ENCODE measurements around the gene ELMOD3. TPM values are rescaled to one million over a fixed set of nuclear protein-coding genes. Genes with fewer than 3 reads are reported as not detected.
"Not testable (repeated sequence)": the region's sequence is repeated elsewhere in the genome, so short reads cannot be mapped to it uniquely, and the experiment has no call there.

The ELMOD3 gene
- total RNA-seq, 1 donor from 2014 or later, result 19.6 TPM

DNA sequence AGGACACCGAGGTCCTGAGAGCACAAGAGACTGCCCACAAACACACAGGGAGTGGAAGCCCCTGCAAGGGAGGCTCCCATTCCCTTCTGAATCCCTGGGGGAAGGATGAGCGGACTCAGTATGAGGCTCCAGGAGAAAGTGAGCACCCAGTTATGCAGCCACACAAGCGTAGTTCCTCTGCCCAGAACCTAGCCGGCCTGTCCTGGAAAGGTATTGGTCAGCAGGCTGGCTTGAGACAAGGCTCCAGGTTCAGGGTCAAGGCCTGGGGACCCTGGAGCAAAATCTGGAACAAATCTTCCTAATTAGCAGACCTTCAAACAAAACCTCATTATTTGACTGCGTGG, 56.8 kb downstream of the ELMOD3 start:
- Histone ChIP-seq H3K4me1 (peaks cover 57% of the 10 kb centered on the region), H3K9me3 (no peaks in the 10 kb centered on the region), H3K27me3 (ENCODE audit: low read depth) (no peaks in the 10 kb centered on the region), H3K27ac (no peak overlapping the region), H3K4me3 (no peak overlapping the region), H3K36me3 (no peaks in the 10 kb centered on the region)
- no peak for ATAC-seq
- TF ChIP-seq, protein P1, sequence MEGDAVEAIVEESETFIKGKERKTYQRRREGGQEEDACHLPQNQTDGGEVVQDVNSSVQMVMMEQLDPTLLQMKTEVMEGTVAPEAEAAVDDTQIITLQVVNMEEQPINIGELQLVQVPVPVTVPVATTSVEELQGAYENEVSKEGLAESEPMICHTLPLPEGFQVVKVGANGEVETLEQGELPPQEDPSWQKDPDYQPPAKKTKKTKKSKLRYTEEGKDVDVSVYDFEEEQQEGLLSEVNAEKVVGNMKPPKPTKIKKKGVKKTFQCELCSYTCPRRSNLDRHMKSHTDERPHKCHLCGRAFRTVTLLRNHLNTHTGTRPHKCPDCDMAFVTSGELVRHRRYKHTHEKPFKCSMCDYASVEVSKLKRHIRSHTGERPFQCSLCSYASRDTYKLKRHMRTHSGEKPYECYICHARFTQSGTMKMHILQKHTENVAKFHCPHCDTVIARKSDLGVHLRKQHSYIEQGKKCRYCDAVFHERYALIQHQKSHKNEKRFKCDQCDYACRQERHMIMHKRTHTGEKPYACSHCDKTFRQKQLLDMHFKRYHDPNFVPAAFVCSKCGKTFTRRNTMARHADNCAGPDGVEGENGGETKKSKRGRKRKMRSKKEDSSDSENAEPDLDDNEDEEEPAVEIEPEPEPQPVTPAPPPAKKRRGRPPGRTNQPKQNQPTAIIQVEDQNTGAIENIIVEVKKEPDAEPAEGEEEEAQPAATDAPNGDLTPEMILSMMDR (IDR thresholded peaks at IDR 0.05), result no peak
- intact Hi-C loops (cut with DNase I), result no loop called here
- DNase-seq, result no peak

DNA sequence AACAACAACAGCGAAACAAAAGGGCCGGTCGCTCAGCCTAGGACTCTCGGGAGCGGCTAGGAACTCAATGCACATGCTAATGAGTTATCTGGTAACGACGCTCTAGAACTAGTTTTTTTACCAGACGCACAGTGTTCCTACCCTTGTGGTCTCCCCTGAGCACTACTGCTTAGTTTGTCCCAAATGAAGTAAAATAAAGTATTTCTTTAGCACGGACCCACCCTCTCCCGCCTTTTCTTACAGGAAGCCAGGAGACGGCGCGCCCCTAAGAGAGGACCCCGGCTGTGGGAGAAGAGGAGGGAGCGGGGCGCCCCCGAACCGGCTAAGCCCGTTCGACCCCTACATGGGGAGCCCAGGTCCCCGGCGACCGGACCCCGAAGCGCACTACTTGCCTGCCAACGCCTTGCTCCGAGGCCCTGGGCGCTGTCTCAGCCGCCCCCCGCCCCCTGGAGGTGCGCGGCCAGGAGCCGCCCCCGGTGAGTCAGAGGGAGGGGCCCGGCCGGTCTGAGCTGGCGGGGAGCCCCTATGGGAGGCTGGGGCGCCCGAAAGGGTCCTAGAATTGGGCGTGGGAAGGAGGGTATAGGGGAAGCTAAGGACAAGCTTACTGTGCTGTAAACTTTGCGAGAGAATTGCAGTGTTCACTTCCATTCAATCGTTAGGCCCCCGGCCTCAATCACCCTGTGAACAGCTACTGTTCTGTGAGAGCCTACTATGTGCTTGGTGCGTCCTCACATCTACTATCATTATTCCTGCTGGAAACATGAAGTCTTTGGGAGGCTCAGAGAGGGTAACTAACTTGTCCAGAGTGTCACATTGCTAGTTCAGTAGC, 59.2 kb downstream of the ELMOD3 start:
- H3K4me1 ChIP-seq, result peaks cover 54% of the 10 kb centered on the region
- ATAC-seq (peak; percentile 60 to 82), DNase-seq (no peak)
- no peaks in the 10 kb centered on the region for H3K9me3 ChIP-seq
- peak overlapping the region; percentile 75 for H3K27ac ChIP-seq
- intact Hi-C loops (cut with DNase I), result no loop called here
- H3K4me3 ChIP-seq, result peak overlapping the region; percentile 62
- no peaks in the 10 kb centered on the region for H3K36me3 ChIP-seq
- no peaks in the 10 kb centered on the region for H3K27me3 ChIP-seq (ENCODE audit: low read depth)
- TF ChIP-seq, protein P1 (IDR thresholded peaks at IDR 0.05), result no peak

DNA sequence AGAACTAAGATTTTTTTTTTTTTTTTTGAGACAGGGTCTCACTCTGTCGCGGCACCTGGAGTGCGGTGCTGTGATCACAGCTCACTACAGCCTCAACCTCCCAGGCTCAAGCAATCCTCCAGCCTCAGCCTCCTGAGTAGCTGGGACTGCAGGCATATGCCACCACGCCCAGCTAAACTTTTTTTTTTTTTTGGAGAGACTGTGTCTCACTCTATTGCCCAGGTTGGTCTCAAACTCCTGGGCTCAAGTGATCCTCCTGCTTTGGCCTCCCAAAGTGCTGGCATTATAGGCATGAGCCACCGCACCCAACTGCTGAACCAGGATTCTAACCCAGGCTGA, 59.8 kb downstream of the ELMOD3 start:
- H3K27me3 ChIP-seq (ENCODE audit: low read depth); H3K36me3 ChIP-seq; ATAC-seq; H3K9me3 ChIP-seq; intact Hi-C loops (cut with DNase I); DNase-seq: not testable (repeated sequence)
- Histone ChIP-seq H3K27ac (peak overlapping the region; percentile 75), H3K4me1 (peaks cover 53% of the 10 kb centered on the region), H3K4me3 (peak overlapping the region; percentile 62)

DNA sequence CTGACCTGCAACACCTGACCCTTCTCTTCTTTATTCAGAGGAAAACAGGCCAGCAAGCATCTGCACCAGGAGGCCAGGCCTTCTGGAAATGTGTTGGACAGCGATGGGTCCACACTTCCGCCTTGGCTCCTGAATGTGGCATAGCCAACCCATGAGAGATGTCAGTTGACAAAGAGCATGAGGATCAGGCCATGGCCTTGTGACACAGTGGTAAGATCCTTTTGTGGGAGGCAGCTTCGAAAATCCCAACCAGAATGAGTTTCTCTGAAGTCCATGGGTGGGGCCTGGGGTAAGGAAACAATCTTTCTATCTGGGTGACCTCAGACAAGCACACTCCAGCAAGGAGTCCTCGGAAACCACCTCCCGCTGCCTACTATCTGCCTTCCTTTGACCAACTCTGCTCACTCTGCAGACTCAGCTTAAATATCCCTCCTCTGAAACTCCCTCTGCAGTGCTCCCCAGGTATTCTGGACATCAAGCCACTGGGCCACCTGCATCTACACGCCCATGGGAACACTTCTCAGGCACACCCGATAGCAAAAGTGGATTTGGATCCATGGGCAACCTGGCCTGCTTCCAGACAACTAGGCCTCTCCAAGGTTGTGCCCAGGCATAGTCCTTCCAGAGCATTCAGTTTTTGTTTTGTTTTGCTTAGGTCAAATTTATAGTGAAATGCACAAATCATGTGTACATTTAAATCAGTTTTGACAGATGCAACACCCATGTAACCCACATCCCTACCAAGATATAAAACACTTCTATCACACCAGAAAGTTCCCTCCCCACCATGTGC, 60.4 kb downstream of the ELMOD3 start:
- intact Hi-C loops (cut with DNase I), result no loop called here
- Histone ChIP-seq H3K9me3 (no peaks in the 10 kb centered on the region), H3K4me1 (peaks cover 54% of the 10 kb centered on the region), H3K27me3 (ENCODE audit: low read depth) (no peaks in the 10 kb centered on the region), H3K27ac (peak overlapping the region; percentile 2), H3K4me3 (no peak overlapping the region), H3K36me3 (no peaks in the 10 kb centered on the region)
- ATAC-seq (peak in 1 of 2 donors; percentile 4), DNase-seq (no peak)
- TF ChIP-seq, protein P1 (IDR thresholded peaks at IDR 0.05), result no peak

DNA sequence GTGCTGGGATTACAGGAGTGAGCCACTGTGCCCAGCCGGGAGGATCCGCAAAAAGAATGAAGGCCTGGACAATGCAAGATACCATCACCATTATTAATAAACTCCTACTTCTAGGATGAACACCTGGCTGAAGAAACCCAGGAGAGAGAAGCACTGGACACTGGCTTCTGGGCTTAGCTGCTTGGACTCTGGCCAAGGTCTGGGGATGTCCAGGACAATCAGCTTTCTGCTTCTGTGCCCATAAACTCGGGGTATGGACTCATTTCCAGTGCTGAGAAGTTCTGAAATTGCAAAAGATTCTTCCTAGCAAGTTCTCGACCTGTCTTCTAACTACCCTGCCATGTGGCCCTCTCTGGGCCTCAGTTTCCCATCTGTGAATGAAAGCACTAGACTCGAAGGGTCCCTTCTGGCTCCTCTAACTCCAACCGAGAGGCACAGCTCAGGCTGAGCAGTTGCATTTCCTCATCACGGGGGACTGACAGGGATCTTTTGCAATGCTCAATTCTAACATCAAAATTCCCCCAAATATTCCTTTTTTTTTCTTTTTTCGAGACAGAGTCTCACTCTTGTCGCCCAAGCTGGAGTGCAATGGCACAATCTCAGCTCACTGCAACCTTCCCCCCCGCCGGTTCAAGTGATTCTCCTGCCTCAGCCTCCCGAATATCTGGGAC, 61.5 kb downstream of the ELMOD3 start:
- intact Hi-C loops (cut with DNase I), result no loop called here
- H3K4me1 ChIP-seq, result peaks cover 55% of the 10 kb centered on the region
- ATAC-seq, result no peak
- H3K9me3 ChIP-seq, result no peaks in the 10 kb centered on the region
- H3K27ac ChIP-seq, result no peak overlapping the region
- H3K36me3 ChIP-seq, result no peaks in the 10 kb centered on the region
- no peaks in the 10 kb centered on the region for H3K27me3 ChIP-seq (ENCODE audit: low read depth)
- DNase-seq, result no peak
- no peak overlapping the region for H3K4me3 ChIP-seq
- TF ChIP-seq, protein P1 (IDR thresholded peaks at IDR 0.05), result no peak
